Endothelial cell of umbilical vein (primary cell): ENCODE data around the gene MRPS11.

ENCODE experiments used
- CTCF ChIP-seq, 2 donors: IDR thresholded peaks; 1 replicate in 1 of 2; 2 replicates in 1 of 2; pipeline ENCODE4 v1.5.1; 2011; ENCODE audit warnings: low read length in 2 of 2, mild to moderate bottlenecking in 2 of 2, moderate library complexity in 2 of 2, control low read depth in 1 of 2, inconsistent platforms in 1 of 2, low read depth in 1 of 2; ENCODE audit not compliant: insufficient read depth in 1 of 2; ENCODE audit errors: extremely low read depth in 1 of 2
- FOS ChIP-seq: IDR thresholded peaks from 2 replicates; pipeline ENCODE4 v1.6.1; 2011; ENCODE audit warnings: mild to moderate bottlenecking, low read length, moderate library complexity, borderline replicate concordance; ENCODE audit not compliant: insufficient read depth
- GATA2 ChIP-seq: IDR thresholded peaks from 2 replicates; pipeline ENCODE4 v1.7.0; 2011; ENCODE audit warnings: low read depth, mild to moderate bottlenecking, moderate library complexity, mixed read lengths, low read length; ENCODE audit not compliant: insufficient read length, insufficient read depth
- JUN ChIP-seq: IDR thresholded peaks from 2 replicates; pipeline ENCODE4 v1.6.1; 2011; ENCODE audit warnings: borderline replicate concordance, low read depth; ENCODE audit not compliant: insufficient read length, insufficient read depth
- MAX ChIP-seq: IDR thresholded peaks from 2 replicates; pipeline ENCODE4 v1.6.1; 2011; ENCODE audit not compliant: insufficient read depth, insufficient read length
- POLR2A ChIP-seq: IDR thresholded peaks from 2 replicates; pipeline ENCODE4 v1.6.1; 2012; ENCODE audit warnings: low read depth, mild to moderate bottlenecking, control low read depth, low read length
- POLR2AphosphoS5 ChIP-seq: IDR thresholded peaks from 2 replicates; pipeline ENCODE4 v1.6.1; 2012; ENCODE audit warnings: low read depth, mild to moderate bottlenecking, control low read depth, low read length, moderate library complexity; ENCODE audit not compliant: insufficient read depth

GRCh38 chr15:88428805-88429605 lies 38.5 kb upstream of the MRPS11 start:
- TF ChIP-seq POLR2A (no peak), CTCF (IDR thresholded peaks at IDR 0.05; ENCODE audit: extremely low read depth in 1 of 2, insufficient read depth in 1 of 2, low read depth in 1 of 2, low read length in 2 of 2) (no peak), MAX (no peak), GATA2 (no peak), FOS (no peak), POLR2AphosphoS5 (no peak), JUN (no peak)
